GM19467 (cell line): Measurements from ENCODE around the gene KCNIP4.

Source experiments
- ATAC-seq: cut with Tn5 transposase; IDR thresholded peaks from one replicate; pipeline ENCODE4 v1.9.1; 2021; ENCODE audit warnings: mild to moderate bottlenecking, moderate library complexity; ENCODE audit not compliant: unreplicated experiment

Gene KCNIP4

GRCh38 chr4:21768349-21769310 lies 179.9 kb downstream of the KCNIP4 start:
- no peak for ATAC-seq

GRCh38 chr4:21765810-21766407 lies 182.7 kb downstream of the KCNIP4 start:
- ATAC-seq = peak; percentile 79

- no peak for ATAC-seq
These were observed 184.7 kb downstream of the KCNIP4 start for GRCh38 chr4:21763855-21764254.

GRCh38 chr4:21757248-21757647 lies 191.3 kb downstream of the KCNIP4 start:
- no peak for ATAC-seq

GRCh38 chr4:21753084-21753760 lies 195.3 kb downstream of the KCNIP4 start:
- no peak for ATAC-seq

GRCh38 chr4:21752616-21753015 lies 196.0 kb downstream of the KCNIP4 start:
- no peak for ATAC-seq

GRCh38 chr4:21749924-21750323 lies 198.6 kb downstream of the KCNIP4 start:
- no peak for ATAC-seq

GRCh38 chr4:21749412-21749811 lies 199.2 kb downstream of the KCNIP4 start:
- ATAC-seq = no peak

GRCh38 chr4:21744046-21744445 lies 204.5 kb downstream of the KCNIP4 start:
- ATAC-seq = no peak

GRCh38 chr4:21742326-21742725 lies 206.2 kb downstream of the KCNIP4 start:
- ATAC-seq = no peak

GRCh38 chr4:21738821-21739220 lies 209.8 kb downstream of the KCNIP4 start:
- no peak for ATAC-seq

GRCh38 chr4:21735866-21736265 lies 212.7 kb downstream of the KCNIP4 start:
- ATAC-seq = no peak

- no peak for ATAC-seq
These were observed 214.5 kb downstream of the KCNIP4 start for GRCh38 chr4:21733894-21734630.

GRCh38 chr4:21728304-21728703 lies 220.3 kb downstream of the KCNIP4 start:
- no peak for ATAC-seq

- ATAC-seq = no peak
These were observed 222.2 kb downstream of the KCNIP4 start for GRCh38 chr4:21726255-21726815.

- ATAC-seq = no peak
These were observed 226.3 kb downstream of the KCNIP4 start for GRCh38 chr4:21722157-21722839.

GRCh38 chr4:21716531-21716930 lies 232.0 kb downstream of the KCNIP4 start:
- ATAC-seq = no peak

- no peak for ATAC-seq
These were observed 238.3 kb downstream of the KCNIP4 start for GRCh38 chr4:21710179-21710835.

GRCh38 chr4:21709761-21710160 lies 238.8 kb downstream of the KCNIP4 start:
- no peak for ATAC-seq

- no peak for ATAC-seq
These were observed 239.5 kb downstream of the KCNIP4 start for GRCh38 chr4:21709031-21709430.
